Jurkat, Clone E6-1 (cell line): ENCODE data around the gene DHX38.

ENCODE experiments used
- DNase-seq: peaks from one replicate; pipeline ENCODE4 v3.0.0-alpha.2; 2011; ENCODE audit warnings: low read depth, low spot score
- H3K4me3 ChIP-seq: 2 replicates; pipeline ENCODE4 v1.5.1; 2011; ENCODE audit warnings: mild to moderate bottlenecking, low read length, control low read depth, moderate library complexity

The DHX38 gene

GRCh38 chr16:72142476-72142875 is 48.8 kb downstream of the DHX38 start:
- H3K4me3 ChIP-seq, result no peak overlapping the region
- no peak for DNase-seq

- H3K4me3 ChIP-seq, result no peak overlapping the region
- peak; percentile 77 for DNase-seq
These were observed 56.2 kb downstream of the DHX38 start for GRCh38 chr16:72149676-72150464.

DNA sequence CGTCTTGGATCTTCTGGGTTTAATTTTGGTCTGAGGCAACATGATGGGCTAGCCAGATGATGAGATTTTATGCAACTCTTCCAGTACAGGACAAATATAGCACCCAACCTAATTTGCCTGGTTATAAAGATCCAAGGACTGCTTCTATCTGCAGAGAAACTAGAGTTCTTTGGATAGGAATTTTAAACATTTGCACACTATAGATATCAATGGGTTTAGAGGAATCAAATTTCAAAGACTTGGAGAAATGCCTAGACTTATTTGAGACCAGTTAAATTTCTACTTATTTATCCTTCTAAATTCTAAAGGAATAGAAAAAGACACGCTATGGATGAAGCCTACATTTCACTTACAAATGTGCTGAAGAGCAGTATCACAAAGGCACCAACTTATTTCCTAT is 65.7 kb downstream of the DHX38 start:
- H3K4me3 ChIP-seq, result no peak overlapping the region
- DNase-seq, result no peak

GRCh38 chr16:72159801-72160200 is 66.2 kb downstream of the DHX38 start:
- no peak overlapping the region for H3K4me3 ChIP-seq
- DNase-seq, result no peak

DNA sequence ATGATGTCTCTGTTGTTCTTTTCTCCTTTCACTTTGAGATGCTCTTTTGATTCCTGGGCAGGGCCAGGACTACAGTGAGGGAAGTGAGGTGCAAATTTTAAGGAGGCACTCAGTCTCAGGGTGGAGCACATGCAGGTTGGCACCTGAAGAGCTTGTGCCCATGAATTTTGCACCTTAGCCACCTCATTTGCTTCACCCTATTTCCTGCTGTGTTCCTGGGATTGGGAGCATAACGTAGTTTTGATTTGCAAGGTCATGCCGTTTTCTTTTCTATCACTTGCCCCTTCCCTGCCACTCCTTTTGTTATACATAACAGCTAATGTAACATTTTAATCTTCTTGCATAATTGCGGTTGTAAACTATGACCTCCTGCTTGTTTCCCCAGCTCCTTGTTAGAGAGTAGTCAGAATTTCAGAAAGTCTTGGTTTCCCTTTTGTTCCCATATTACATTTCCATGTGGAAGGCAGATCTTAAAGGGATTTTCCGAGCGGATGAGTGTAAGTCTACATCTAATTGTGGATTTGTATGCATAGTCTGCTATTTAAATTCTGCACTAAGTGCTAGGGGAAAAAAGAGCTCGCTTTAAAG is 68.6 kb downstream of the DHX38 start:
- no peak overlapping the region for H3K4me3 ChIP-seq
- no peak for DNase-seq
